Glomerular visceral epithelial cell (primary cell): ENCODE measurements around the gene PXMP4.
"Not testable (repeated sequence)": the region's sequence is repeated elsewhere in the genome, so short reads cannot be mapped to it uniquely, and the experiment has no call there.

ENCODE experiments used
- DNase-seq: peaks from one replicate; pipeline ENCODE4 v3.0.0-alpha.2; 2016; ENCODE audit errors: extremely low spot score

The PXMP4 gene, protein sequence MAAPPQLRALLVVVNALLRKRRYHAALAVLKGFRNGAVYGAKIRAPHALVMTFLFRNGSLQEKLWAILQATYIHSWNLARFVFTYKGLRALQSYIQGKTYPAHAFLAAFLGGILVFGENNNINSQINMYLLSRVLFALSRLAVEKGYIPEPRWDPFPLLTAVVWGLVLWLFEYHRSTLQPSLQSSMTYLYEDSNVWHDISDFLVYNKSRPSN

DNA sequence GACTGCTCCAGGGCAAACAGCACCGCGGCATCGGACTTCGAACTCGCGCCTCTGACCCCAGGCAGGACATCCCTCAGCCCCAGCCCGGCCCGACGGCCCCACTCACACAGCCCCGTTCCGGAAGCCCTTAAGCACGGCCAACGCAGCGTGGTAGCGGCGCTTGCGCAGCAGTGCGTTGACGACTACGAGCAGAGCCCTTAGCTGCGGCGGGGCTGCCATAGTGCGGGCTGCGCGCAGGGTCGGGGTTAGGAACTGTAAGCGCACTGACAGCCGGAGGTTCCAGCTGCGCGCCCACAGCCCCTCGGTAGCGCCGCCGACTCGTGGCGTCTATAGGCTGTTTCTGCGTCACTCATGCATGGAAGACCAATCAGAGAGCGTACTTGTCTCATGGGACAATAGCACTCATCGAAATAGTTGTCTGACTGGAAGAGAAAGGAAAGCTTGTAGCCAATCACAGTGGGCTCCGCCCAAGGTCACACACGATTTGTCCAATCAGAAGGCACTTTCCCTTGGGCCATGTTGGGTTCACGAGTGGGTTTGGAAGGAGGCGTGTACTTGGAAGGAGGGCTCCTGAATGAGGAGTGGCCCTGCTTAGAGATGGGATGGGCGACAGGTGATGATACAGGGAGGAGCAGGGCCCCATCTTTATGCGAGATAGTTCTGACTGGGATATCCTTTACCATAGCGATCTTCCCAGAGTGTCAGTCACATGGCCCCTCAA lies at the start of gene PXMP4:
TSS of gene PXMP4 (minus strand) at position 322 of the 721 bp plus-strand sequence. CDS start at position 219, 103 bp downstream.
- DNase-seq: peak; percentile 95

DNA sequence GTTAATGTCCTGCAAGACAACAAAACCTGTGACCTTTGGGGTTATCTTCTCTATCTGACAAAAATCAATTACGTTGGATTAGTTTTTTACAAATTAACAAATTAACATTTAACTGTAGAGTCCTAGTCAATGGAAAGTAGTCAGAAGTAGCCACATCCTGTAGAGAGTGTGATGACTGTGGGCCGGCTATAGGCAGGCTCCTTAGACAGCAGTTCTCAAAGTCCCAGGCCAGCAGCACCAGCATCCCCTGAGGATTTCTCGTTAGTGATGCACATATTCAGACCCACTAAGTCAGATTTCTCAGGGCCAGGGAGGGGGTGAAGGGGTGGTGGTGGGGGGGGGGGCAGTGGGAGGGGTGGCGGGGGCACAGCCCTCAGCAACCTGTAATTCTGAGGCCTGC lies 48.9 kb upstream of the PXMP4 start:
- DNase-seq: no peak

DNA sequence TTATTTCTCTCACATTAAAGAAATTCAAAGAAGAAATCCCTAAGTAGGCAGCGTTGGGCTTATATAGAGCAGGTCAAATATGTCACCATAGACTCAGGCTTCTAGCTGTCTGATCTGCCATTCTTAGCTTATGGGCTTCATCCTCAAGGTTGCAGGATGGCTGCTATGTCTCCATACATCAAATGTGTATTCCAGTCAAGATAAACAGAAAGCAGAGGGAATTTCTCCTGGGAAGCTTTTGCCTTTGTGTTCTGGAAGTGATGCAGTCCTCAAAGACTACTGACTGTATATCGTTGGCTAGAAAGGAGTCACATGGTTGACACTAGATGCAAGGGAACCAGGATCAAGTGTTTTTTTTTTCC lies 47.6 kb upstream of the PXMP4 start:
- DNase-seq: no peak

DNA sequence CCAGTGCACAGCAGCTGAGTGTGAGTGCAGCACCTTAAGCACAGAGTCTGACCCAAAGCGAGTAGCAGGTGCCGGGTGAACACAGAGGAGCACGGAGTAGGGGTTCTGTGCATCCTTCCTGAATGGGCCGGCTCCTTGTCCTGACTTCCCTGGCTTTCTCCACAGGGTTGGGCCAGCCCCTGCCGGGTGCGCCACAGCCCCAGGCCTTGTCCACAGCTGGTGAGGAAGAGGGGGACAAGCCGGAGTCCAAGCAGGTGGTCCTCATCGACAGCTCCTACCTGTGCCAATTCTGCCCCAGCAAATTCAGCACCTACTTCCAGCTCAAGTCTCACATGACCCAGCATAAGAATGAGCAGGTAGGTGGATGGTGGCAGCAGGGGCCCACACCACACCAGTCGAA lies 46.6 kb upstream of the PXMP4 start:
- no peak for DNase-seq

DNA sequence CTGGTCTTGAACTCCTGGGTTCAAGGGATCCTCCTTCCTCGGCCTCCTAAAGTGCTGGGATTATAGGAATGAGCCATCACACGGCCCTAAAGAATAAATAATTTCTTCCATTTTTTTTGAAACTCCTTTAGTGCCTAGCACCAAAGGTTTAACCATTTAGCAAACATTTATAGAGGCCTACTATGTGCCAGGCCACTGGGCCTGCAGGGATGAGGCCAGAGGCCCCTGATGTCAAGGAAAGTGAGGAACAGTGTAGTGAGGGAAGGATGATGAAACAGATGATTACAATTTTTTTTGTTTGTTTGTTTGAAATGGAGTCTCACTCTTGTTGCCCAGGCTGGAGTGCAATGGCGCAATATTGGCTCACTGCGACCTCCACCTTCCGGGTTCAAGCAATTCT lies 45.5 kb upstream of the PXMP4 start:
- no peak for DNase-seq

DNA sequence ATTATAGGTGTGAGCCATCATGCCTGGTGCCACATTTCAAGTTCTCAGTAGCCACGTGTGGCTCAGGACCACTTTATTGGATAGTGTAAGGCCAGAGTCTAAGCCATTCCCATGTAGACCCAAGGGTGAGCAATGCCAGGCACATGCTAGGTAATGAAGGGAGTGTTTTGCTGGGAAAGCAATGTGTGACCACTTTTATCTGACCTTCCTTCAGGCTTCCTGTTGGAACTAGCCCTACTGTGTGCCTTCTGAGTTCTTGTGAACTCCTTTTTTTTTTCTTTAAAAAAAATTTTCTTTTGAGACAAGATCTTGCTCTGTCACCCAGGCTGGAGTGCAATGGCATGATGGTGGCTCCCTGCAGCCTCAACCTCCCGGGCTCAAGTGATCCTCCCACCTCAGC lies 45.0 kb upstream of the PXMP4 start:
- no peak for DNase-seq

DNA sequence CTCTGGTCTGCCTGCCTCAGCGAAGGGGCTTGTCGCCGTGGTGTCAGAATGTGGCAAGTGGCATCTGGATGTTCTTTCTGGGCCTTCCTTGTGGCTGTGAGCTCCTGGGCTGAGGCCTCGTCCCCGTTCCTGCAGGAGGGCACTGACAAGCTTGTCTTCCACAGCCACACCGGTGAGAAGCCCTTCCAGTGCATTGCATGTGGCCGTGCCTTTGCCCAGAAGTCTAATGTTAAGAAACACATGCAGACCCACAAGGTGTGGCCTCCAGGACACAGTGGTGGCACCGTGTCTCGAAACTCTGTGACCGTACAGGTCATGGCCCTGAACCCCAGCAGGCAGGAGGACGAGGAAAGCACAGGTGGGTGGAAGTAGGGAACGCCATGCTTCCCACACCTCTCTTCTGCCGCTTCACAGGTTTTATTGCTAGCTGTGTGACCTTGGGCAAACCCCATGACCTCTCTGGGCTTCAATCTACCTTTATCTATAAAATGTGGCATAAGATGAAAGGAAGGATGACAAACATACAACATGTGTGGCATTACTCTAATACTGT lies 41.7 kb upstream of the PXMP4 start:
- no peak for DNase-seq

DNA sequence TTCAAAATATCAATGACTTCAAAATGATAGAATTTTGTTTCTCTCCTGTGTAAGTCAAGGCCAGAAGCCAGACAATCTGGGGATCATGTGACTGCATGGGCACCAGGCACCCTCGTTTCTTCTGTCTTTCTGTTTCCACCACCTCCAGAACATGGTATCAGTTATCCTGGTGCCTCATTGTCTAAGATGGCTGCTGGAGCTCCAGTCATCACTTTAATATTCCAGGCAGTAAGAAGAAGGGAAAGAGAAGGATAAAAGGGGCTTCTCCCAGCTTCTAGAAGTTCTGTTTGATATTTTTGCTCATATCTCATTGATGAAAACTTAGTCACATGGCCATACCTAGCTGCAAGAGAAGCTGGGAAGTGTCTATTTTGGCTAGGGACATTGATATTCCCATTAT lies 37.3 kb upstream of the PXMP4 start:
- DNase-seq: no peak

DNA sequence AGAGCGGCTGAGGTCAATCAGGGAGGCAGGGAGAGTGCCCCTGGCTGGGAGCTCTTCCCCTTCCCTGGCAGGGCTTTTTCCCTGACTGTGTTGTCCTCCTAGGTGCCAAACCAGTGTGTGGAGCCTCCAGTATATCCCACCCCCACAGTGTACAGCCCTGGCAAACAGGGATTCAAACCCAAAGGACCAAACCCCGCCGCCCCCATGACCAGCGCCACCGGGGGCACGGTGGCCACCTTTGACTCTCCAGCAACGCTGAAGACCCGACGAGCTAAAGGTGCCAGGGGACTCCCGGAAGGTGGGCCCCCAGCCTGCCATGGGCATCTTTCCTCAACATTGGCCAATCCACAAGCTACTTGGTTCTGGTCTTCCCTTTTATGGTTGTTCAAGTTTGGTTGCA lies 36.9 kb upstream of the PXMP4 start:
- no peak for DNase-seq

DNA sequence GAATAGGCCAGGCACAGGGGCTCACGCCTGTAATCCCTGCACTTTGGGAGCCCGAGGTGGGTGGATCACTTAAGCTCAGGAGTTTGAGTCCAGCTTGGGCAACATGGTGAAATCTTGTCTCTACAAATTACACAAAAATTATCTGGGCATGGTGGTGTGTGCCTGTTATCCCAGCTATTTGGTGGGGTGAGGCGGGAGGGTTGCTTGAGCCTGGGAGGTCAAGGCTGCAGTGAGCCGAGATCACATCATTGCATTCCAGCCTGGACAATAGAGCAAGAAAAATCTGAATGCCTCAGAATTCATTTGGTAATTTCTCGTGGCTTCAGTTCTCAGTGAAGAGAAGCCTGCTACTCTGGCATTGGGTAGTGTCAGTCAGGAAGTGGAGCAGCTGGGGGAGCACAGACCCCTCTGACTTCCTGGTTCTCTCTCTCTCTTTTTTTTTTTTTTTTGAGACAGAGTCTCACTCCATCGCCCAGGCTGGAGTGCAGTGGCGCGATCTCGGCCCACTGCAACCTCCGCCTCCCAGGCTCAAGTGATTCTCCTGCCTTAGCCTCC lies 35.9 kb upstream of the PXMP4 start:
- not testable (repeated sequence) for DNase-seq

DNA sequence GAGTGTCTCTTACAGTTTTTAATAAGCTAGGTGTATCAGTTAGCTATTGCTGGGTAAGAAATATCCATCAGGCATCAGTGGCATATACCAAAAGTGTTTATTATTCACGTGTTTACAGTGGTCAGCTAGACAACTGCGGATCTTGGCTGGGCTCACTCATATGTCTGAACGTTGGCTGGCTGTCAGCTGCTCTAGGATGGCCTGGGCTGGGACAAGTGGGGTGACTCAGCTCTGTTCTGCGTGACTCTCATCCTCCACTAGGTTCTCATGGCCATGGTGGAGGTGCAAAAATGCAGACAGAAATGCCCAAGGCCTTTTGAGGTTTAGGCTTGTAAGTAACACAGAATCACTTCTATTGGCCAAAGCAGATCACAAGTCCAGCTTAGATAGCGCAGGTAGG lies 33.7 kb upstream of the PXMP4 start:
- no peak for DNase-seq

DNA sequence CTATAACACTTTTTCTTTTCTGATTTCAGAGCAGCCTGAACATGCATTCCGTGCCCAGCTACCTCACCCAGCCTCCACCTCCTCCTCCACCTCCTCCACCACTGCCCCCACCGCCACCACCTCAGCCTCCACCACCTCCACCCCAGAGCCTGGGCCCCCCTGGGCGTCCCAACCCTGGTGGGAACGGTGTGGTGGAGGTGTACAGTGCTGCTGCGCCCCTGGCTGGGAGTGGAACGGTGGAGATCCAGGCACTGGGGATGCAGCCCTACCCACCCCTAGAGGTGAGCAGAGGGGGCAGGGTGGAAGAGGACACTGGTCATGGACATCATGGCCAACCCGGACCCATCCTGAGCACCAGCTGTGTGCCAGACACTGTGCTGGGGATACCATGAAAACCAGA lies 33.0 kb upstream of the PXMP4 start:
- no peak for DNase-seq

DNA sequence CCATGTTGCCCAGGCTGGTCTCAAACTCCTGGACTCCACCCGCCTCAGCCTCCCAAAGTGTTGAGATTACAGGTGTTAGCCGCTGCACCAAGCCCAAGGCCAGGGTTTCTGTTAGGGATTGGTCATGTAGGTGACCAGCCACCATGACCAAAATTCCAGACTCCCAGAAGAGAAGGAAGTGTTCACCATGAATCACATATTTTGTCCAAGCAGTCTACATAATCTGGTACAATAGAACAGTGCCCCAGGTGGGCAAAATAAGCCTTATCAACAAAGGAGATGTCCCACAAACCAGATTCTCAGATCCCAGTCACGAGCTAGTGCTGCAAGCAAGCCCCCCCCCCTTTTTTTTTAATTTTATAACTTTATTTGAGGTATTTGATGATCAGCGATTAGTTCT lies 31.7 kb upstream of the PXMP4 start:
- DNase-seq: peak; percentile 14

DNA sequence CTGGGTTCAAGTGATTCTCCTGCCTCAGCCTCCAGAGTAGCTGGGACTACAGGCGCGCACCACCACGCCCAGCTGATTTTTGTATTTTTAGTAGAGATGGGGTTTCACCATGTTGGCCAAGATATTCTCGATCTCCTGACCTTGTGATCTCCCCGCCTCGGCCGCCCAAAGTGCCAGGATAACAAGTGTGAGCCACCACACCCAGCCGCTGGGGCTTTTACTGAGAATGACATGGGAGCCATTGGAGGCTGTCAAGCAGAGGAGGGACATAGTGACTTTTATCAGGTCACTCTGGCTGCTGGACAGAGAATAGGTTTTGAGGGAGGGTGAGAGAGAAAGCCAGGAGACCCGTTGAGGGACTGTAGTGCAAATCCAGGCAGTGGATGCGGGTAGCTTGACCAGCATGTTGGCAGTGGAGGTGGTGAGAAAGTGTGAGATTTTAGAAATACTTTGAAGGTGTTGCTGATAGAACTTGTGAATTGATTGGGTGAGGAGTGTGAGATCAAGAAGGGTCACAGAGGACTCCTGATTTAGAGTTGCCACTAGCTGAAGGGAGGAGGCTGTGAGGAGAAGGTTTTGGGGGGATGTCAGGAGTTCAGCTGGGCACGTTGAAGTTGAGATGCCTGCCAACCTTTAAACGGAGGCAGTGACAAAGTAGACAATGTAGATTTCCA lies 26.4 kb upstream of the PXMP4 start:
- no peak for DNase-seq

DNA sequence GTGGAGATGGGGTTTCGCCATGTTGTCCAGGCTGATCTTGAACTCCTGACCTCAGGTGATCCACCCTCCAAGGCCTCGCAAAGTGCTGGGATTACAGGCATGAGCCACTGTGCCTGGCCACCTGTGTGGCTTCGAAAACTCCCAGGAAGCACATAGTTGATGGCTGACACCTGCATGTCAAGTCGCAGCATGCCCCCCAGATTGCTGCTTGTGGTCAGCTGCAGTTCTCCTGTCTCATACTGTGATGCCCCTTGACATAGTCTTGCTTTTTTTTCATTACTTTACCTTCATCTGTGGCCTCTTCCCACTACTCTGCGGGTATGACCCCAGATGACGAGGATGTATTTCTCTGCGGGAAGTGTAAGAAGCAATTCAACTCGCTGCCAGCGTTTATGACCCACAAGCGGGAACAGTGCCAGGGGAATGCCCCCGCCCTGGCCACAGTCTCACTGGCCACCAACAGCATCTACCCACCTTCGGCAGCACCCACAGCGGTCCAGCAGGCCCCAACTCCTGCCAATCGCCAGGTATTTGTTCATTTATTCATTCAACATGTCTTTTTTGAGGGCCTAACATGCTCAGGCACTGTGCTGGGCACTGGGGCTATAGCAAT lies 24.8 kb upstream of the PXMP4 start:
- no peak for DNase-seq

DNA sequence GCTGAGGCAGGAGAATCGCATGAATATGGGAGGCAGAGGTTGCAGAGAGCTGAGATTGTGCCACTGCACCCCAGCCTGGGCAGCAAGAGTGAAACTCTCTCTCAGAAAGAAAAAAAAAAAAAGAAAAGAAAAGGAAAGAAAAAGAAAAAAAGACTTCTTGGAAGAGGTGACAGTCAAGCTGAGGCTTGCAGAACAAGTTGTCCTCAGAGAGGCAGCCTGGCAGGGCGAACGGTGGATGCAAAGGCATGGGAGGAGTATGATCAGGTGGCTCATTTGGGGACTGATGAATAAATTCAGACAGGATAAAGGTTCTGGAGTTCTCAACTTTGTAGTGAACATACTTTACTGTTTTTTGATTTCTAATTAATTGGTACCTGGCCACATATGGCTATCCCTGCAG lies 24.1 kb upstream of the PXMP4 start:
- DNase-seq: no peak

DNA sequence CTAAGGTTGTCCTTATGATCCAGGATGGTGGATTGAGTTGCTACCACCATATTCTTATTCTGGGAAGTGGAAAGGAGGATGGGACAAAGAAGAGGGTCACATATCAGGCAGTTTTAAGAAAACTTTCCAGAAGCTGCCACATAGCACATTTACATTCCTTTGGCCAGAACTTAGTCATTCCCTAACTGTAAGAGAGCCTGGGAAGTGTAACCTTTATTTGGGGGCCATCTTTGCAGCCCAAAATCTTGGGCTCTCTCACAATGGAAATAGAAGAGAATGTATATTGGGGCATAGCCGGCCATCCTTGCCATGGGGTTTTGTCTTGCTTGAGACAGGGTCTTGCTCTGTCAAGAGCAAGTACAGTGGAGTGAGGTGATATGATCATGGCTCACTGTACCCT lies 20.1 kb upstream of the PXMP4 start:
- DNase-seq: no peak

DNA sequence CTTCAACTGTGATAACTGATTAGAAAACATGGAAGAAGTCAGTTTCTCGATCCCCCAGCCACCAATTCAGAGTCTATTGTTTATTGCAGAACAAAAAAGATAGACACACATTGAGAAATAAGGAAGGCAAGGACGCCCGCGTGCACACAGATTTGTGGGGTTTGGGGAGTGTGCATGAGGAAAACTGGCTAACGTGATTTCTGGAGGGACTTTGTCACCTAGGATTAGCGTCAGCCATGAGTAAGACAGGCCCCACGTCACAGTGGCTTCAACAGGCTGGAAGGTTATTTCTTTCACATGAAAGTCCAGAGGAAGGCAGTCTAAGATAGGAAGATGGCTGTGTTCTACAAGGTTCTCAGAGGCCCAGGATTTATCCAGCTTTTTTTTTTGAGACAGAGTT lies 19.4 kb upstream of the PXMP4 start:
- no peak for DNase-seq

DNA sequence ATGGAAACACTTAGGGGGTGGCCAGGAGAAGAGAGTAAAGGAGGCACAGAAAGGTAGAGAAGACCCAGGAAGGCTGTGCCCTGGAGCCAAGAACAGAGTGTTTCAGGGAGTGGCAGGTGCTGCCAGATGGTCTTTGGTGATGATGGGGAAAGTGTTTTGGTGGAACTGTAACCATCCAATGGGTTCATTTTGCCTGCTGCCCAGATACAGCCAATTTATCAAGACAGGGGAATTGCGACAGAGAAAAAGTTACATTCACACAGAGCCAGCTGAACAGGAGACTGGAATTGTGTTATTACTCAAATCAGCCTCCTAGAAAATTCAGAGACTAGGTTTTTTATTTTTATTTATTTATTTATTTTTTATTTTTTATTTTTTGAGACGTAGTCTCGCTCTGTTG lies 16.9 kb upstream of the PXMP4 start:
- DNase-seq: no peak

DNA sequence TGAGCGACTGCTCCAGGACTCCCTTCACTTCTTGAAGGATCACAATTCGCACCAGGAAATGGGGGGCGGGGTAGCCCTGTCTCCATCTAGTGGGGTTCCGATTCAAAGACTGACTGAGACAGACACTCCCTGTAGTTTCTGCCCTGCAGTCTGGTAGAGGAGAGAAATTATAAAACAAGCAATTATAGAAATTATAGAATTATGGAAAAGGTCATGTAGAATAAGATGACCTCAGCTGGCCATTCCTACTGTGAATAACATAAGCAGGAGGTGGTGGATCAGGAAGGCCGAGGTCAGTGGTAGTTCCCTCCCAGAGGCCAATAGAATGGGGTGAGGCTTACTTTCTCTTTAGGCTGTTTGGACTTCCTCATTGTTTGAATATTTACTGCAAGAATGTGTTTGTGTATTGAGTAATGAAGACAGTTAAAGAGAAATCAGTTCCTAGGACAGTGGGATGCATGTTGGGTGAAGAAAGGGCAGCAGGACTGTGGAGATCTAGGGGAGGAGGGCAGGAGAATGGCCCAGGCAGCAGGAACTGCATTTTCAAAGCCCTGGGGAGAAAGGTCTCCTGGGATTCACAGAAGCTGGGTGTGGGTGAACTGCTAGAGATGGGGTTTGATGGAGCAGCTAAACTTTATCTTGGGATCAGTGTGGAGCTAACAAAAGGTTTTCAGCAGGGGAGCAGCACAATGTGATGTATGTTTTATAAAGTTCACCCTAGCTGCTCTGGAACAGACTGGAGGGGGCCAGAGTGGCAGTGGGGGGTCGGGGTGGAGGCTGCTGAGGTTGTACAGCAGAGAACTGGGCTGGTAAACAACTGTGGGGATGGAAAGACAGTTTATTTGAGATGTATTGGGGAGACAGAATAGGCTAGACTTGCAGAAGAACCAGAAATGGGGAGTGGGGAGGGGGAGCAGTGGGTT lies 13.8 kb upstream of the PXMP4 start:
- peak; percentile 61 for DNase-seq
